Choroid plexus epithelial cell (primary cell): ENCODE measurements around the gene SWT1.

Experiments
- DNase-seq: peaks from one replicate; pipeline ENCODE4 v3.0.0-alpha.2; 2010; ENCODE audit warnings: low read depth
- H3K4me3 ChIP-seq: 2 replicates; pipeline ENCODE4 v1.5.1; 2011; ENCODE audit warnings: low read depth, mild to moderate bottlenecking, control low read depth, low read length, moderate library complexity
- TF ChIP-seq, protein P1 (sequence below): conservative IDR thresholded peaks from 2 replicates; pipeline ENCODE4 v1.5.1; 2011; ENCODE audit warnings: low read depth, mild to moderate bottlenecking, control low read depth, inconsistent platforms, low read length, moderate library complexity

SWT1 gene

DNA sequence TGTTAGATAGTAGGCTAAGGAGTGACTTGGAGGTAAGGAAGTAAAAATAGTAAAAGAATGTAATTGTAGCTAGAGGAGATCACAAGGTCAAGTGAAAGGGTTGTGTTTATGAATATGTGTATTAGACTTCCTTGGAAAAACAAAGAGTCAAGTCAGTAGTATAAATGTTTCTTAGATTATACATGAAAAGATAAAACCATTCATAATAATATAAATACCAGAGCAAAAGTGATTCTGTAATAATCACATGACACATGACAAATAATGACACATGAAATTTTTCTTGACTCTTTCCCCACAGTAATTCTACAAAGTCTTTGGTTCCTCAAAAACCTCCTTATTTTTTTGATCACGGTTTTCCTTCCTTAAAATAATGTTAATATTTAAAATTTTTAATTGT is 103.6 kb downstream of the SWT1 start:
- TF ChIP-seq, protein P1, sequence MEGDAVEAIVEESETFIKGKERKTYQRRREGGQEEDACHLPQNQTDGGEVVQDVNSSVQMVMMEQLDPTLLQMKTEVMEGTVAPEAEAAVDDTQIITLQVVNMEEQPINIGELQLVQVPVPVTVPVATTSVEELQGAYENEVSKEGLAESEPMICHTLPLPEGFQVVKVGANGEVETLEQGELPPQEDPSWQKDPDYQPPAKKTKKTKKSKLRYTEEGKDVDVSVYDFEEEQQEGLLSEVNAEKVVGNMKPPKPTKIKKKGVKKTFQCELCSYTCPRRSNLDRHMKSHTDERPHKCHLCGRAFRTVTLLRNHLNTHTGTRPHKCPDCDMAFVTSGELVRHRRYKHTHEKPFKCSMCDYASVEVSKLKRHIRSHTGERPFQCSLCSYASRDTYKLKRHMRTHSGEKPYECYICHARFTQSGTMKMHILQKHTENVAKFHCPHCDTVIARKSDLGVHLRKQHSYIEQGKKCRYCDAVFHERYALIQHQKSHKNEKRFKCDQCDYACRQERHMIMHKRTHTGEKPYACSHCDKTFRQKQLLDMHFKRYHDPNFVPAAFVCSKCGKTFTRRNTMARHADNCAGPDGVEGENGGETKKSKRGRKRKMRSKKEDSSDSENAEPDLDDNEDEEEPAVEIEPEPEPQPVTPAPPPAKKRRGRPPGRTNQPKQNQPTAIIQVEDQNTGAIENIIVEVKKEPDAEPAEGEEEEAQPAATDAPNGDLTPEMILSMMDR: no peak
- no peak overlapping the region for H3K4me3 ChIP-seq
- DNase-seq: no peak

DNA sequence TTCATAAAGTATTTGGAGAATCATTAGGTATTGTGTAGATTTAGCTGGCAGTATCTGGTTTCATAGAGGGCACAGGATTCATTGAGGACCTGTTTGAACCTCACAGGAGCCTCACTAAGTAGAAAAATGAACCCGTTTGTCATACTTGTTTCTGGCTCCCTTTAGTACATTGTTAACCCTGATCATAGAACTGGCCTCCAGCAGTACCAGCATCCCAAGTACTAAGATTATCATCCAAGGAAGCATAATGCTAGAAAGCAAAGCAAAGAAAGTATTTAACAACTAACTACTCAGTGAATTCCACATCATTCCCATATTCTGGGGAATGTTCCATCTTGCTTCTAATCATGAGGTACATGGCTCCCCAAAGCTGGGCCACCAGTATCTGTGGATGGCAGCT is 105.2 kb downstream of the SWT1 start:
- H3K4me3 ChIP-seq: no peak overlapping the region
- DNase-seq: no peak
- TF ChIP-seq, protein P1: no peak

DNA sequence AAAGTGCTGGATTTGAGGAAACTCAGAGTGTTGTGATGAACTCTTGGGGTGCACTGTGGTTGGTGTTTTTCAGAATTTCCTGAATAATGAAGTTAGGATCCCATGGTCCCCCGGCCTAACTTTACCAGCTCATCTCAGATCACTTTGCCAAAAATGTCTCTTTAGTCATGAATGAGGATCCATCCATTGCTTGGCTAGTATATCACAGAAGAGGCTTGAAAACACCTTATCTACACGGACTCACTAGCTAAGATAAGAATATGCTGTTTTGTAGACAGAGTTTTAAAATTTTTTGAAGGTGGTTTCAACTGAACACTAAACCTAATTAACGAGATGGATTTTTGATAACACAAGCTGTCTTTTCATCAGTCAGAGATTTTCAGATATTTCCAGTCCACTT is 106.3 kb downstream of the SWT1 start:
- DNase-seq: no peak
- TF ChIP-seq, protein P1: no peak
- H3K4me3 ChIP-seq: no peak overlapping the region

DNA sequence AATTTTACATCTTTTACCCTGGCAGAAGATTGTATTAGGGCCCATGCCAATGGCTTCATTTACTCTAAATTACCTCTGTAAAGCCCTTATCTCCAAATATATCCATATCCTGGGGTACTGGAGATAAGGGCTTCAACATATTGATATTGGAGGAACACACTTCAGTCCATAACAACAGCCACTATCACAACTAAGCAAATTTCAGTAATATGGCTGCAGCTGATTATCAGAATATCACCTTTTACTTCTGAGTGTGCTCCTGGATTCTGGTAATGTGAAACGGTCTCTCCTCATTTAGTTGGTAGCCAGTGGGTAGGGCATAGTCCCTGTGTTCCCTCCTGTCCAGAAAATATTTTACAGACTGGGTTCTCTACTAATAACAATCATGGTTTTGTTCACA is 106.8 kb downstream of the SWT1 start:
- TF ChIP-seq, protein P1: no peak
- DNase-seq: no peak

DNA sequence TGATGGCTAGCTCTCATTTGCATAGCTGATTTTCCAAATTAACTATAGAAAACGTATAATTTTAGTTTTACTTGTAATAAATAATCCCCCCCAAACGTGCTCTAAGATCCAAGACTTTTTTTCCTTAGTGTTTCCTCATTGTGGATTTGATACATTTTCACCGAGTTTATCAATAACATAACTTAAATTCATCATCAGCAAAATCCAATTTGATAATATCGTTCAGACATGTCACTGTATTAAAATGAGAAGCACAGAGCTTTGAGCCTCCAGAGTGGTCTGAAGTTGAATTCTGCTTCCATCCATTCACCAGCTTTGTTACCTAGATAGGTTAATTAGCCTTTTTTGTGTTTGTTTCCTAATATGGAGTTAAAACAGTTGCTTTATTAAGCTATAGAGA is 108.3 kb downstream of the SWT1 start:
- no peak overlapping the region for H3K4me3 ChIP-seq
- no peak for DNase-seq
- TF ChIP-seq, protein P1: no peak

More for the DNA sequence above, 106.8 kb downstream of the SWT1 start:
- H3K4me3 ChIP-seq: no peak overlapping the region

DNA sequence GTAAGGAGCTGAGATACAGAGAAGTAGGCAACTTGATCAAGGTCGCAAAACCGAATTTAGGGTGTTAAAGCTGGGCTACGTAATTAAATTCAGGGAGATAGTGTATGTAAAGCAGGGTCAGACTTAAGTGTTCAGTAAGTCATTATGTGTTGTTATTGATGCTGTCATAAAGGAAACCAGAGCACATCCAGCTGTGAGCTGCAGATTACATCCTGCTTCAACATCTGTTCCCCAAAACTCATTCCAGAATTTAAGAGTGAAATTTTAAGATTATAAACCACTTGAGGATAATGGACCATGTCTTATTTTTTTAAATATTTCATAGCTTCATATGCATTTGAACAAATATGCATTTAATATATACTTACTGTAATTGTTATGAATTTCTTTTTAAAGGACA is 110.3 kb downstream of the SWT1 start:
- H3K4me3 ChIP-seq: no peak overlapping the region
- TF ChIP-seq, protein P1: no peak
- DNase-seq: no peak

DNA sequence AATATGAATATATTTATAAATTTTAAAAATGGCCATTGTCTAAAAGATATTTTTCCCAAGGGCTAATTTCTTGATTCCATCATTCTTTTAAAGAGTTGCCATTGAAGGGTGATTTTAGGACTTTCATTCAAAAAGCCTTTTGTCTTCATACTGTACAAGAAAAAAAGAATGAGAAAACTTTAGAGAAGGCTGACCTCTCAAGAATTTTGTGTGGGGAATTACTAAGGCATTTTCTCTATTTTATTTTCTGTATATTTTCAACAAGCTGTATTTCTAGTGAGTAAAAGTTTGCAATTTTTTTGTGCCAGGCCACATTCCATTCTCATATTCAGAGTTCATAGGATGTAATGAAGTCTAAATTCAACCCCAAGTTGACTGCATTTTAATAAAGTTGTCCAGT is 110.7 kb downstream of the SWT1 start:
- TF ChIP-seq, protein P1: no peak
- no peak for DNase-seq

More for the DNA sequence above, 110.7 kb downstream of the SWT1 start:
- no peak overlapping the region for H3K4me3 ChIP-seq
